GM20000 (cell line): Measurements from ENCODE around the gene FAM204A.

Experiments used
- DNase-seq: peaks from one replicate; pipeline ENCODE4 v3.0.0; 2012; ENCODE audit warnings: low spot score
- TF ChIP-seq, protein P1 (sequence below): IDR thresholded peaks from 2 replicates; pipeline ENCODE4 v1.5.1; 2012; ENCODE audit warnings: mild to moderate bottlenecking, control low read depth; ENCODE audit errors: extremely low read depth, missing control alignments

FAM204A gene

GRCh38 chr10:118314882-118315281 lies 27.2 kb downstream of the FAM204A start:
- TF ChIP-seq, protein P1, sequence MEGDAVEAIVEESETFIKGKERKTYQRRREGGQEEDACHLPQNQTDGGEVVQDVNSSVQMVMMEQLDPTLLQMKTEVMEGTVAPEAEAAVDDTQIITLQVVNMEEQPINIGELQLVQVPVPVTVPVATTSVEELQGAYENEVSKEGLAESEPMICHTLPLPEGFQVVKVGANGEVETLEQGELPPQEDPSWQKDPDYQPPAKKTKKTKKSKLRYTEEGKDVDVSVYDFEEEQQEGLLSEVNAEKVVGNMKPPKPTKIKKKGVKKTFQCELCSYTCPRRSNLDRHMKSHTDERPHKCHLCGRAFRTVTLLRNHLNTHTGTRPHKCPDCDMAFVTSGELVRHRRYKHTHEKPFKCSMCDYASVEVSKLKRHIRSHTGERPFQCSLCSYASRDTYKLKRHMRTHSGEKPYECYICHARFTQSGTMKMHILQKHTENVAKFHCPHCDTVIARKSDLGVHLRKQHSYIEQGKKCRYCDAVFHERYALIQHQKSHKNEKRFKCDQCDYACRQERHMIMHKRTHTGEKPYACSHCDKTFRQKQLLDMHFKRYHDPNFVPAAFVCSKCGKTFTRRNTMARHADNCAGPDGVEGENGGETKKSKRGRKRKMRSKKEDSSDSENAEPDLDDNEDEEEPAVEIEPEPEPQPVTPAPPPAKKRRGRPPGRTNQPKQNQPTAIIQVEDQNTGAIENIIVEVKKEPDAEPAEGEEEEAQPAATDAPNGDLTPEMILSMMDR, result no peak

DNA sequence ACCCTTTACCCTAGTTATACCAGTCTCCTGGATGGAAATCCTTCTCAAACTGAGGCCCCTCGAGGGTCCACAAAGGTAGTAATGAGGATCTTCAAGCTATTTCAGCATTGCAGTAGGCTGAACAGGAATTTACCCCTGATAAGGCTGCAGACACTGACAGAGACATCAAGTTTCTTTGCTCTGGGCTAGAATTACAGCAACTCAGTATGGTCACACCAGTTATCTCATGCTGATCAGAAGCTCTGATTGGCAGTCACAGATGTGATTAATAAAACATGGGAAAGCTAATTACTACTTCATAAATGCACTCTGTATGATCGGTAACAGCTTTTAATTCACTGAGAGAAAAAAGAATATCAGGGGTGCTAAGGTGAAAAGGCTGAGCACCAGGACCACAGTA lies 30.6 kb downstream of the FAM204A start:
- no peak for DNase-seq
- TF ChIP-seq, protein P1, result no peak

More at GRCh38 chr10:118314882-118315281, 27.2 kb downstream of the FAM204A start:
- no peak for DNase-seq

- TF ChIP-seq, protein P1, result no peak
- no peak for DNase-seq
Measured at GRCh38 chr10:118310822-118311221, 31.3 kb downstream of the FAM204A start.

- TF ChIP-seq, protein P1, result no peak
- no peak for DNase-seq
Measured at GRCh38 chr10:118309911-118310310, 32.2 kb downstream of the FAM204A start.

DNA sequence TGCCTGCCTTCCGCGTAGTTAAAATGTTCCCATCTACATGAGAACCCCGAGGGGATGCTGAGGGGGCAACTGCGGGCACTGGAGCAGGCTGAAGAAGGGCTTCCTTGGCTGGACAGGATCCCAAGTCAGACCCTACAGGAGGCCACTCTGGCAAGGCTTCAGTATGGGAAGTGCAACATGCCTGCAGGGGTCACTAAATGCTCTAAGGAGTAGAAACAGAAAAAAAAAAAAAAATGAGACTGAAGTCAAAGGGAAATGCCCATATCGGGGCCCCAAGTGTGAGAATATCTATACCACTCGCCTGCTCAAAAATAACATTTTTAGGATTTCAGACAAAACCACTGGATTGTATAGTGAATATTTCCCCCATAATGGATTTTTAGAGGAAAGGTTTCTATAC lies 33.5 kb downstream of the FAM204A start:
- TF ChIP-seq, protein P1, result no peak
- no peak for DNase-seq

- TF ChIP-seq, protein P1, result no peak
- no peak for DNase-seq
Measured at GRCh38 chr10:118307859-118308258, 34.3 kb downstream of the FAM204A start.

DNA sequence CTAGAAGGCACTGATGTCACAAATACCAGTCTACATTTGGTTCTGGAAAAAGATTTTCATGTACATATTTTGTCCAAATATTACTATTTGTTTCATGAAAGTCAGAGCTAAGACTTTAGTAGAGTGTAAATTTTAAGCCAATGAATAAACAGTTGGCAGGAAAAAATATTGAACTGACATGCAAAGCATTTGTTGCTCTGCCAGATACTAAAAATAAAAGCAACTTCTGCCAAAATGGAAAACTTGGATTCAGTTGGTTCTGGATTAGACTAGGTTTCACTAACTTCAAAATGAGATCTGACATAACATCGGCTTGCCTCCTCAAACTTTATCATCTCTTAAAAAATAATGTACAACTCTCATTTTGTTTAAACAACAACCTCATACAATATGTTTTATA lies 34.9 kb downstream of the FAM204A start:
- no peak for DNase-seq
- TF ChIP-seq, protein P1, result no peak
